Stimulated activated CD4-positive, alpha-beta T cell treated with anti-CD3 and anti-CD28 coated beads, TNF-alpha, amount 100 ng/mL, for 24 hours (primary cell): ENCODE data around the gene STX16.

Source experiments
- DNase-seq, 3 experiments: peaks; one replicate each; pipeline ENCODE4 v3.0.0-alpha.2; 2020; ENCODE audit warnings: low read depth in 3 of 3

The STX16 gene

GRCh38 chr20:58650776-58651558, at the start of gene STX16:
STX16 (plus strand) TSS chr20:58651283; CDS start chr20:58652007, 724 bp downstream.
- DNase-seq = peak; percentile 77 to 88 (median 80)

DNA sequence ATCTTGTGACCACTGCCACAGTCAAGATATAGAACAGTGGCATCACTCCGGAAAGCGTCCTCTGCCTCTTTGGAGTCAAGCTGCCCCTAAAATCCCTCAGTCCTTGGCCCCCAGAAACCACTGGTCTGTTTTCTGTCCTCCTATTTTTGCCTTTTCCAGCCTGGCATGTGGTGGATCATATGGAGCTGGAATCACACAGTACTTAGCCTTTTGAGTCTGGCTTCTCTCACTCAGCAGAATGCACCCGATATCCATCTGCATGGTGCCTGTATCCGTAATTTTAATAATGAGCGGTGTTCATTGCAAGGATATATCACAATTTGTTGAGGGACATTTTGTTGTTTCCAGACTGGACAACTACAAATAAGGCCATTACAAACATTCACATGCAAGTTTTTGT, 49.0 kb upstream of the STX16 start:
- no peak for DNase-seq

- no peak for DNase-seq
These were observed 47.4 kb upstream of the STX16 start for GRCh38 chr20:58603721-58604120.

DNA sequence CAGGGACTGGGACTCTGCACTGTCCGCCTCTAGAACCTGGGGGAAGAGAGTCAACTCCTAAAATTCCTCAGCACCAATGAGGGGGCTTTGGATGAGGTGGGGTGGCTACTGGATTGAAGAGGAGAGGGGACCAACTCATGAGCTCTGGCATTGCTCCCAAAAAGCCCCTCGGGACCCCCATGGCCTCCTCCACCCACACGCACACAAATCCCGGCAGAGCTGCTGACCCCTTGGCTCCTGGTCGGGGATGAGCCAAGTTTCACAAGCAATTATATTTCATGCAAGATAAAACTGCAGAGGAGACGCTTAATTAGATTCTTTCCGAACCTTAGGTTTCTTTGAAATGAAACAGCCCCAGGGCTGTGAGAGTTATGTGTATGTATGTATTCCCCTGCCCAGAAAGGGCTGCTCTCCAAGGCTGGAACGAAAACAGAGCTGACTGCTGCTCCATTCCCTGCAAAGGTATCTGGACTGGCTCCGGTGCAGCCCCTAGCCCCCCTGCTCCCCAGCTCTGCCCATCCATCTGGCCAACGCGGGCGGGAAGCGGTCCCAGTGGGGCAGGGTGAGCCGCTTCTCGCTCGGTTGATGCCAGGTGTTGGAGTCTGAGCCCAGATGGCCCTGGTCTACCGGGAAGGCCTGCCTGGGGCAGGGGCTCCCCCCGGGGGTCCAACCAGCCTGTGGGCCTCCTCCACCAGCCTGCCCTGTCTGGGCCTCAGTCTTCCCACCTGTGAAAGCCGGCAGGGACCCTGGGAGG, 46.8 kb upstream of the STX16 start:
- DNase-seq = no peak

- no peak for DNase-seq
These were observed 45.6 kb upstream of the STX16 start for GRCh38 chr20:58605292-58606065.

DNA sequence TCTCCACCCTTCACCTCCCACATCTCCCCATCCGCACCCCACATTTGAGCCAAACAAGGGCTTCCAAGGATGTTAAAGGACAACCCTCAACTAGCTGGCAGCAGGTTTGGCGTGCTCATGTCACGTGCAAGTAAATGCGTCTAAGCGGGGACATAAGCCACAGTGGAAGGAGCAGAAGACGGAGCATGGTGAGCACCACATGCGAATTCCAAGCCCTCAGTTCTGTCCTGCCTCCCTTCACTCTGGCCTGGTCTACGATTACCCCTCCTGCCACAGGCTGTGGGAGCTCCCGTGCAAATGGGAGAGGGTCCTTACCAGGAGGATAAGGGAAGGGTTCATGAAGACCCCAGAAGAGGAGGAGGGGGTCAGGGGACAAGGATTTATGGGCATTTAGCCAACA, 44.9 kb upstream of the STX16 start:
- no peak for DNase-seq

DNA sequence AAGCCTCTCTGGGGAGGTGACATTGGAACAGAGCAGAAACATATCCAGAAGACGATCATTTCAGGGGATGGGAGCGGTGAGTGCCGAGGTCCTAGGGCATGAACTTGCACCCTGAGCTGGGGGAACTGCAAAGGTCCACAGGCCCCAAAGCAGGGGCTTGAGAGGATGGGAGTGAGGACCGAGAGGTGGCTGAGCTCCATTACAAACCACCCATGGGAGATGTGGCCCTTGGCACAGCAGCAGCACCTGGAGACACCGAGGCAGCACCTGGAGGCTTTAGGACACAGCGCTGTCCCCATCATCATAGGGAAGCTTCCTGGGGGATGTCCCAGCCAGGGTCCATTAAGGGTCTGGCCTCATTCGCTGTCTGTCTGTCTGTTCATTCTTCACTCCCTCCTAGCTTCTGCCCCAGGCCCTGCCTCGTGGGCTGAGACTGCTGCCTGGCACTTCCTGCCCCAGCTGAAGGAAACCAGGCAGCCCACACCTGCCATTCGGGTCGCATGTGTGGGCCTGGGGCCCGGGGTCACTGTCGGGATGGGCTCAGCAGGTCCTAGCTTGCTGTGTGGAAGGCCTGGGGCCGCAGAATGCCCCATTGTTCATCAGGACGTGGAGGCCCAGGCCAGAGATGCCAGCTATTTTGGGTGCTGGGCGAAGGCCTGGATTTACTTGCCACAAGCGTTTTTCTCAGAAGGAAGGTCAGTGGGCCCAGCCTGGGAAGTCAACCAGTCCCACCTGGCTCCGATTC, 42.8 kb upstream of the STX16 start:
- DNase-seq = no peak

GRCh38 chr20:58609026-58609425, 42.1 kb upstream of the STX16 start:
- DNase-seq = no peak

- no peak for DNase-seq
These were observed 40.8 kb upstream of the STX16 start for GRCh38 chr20:58610071-58610800.

GRCh38 chr20:58610811-58611210, 40.3 kb upstream of the STX16 start:
- DNase-seq = no peak

GRCh38 chr20:58611236-58612030, 39.6 kb upstream of the STX16 start:
- DNase-seq = no peak

GRCh38 chr20:58612121-58612691, 38.9 kb upstream of the STX16 start:
- no peak for DNase-seq

DNA sequence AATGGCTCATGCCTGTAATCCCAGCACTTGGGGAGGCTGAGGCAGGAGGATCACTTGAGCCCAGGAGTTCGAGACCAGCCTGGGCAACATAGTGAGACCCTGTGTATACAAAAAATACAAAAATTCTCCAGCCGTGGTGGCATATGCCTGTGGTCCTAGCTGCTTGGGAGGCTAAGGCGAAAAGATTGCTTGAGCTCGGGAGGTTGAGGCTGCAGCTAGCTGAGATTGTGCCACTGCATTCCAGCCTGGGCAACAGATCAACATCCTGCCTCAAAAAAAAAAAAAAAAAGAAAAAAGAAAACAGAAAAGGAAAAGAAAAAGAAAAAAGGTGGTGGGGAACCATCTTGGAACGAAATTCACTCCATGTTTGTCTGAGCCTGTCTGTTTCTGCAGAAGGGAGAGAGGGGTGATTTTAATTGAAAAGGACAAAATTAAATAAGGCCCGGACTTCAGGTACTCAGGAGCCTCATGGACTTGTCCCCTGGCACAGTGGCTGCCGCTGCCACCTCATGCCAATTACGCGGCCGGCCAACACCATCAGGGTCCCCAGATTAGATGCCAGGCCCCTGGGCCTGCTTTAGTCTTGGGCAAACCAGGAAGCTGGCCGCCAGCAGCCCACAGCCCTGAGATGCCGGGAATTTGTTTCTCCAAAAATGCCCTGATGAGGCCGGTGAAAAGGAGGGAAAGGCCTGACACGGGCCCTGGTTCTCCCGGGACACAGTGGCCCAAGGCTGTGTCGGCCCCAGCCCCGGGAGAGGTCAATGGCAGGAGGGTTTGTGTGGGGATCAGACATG, 37.8 kb upstream of the STX16 start:
- DNase-seq = no peak

- no peak for DNase-seq
These were observed 36.7 kb upstream of the STX16 start for GRCh38 chr20:58614366-58614765.

GRCh38 chr20:58614984-58615760, 35.9 kb upstream of the STX16 start:
- no peak for DNase-seq

DNA sequence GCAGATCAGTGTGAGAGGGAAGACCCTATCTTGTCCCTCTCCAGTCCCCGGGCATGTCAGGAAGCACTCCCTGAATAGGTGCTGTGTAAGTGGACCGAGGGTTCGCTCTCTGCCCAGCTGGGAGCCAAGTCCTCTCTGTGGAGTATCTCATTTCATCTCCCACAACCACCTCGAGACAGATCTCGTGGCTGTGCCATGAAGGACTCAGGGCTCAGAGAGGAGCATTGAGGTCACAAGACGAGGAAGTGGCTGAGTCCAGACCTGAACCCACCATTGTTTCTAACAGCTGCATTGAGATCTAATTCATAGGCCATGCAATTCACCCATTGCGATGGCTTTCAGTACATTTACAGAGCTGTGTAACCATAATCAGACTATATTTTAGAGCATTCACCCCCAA, 34.7 kb upstream of the STX16 start:
- DNase-seq = no peak

DNA sequence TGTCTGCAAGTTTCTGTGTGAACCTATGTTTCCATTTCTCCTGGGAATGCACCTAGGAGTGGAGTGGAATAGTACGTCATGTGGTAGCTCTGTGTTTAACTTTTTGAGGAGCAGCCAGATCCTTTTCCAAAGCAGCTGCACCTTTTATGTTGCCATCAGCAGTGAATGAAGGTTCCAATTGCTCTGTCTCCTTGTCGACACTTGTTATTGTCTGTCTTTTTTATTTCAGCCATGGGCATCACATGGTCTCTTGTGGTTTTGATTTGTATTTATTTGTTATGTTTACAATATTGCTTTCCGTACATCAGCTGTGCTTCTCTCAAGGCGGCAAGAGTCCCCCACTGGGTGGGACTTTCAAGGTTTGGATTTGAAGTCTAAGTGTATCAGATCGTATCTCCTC, 33.9 kb upstream of the STX16 start:
- DNase-seq = no peak
